Measurements from ENCODE around the gene ZMAT2. TPM values are rescaled to one million over a fixed set of nuclear protein-coding genes. Genes with fewer than 3 reads are reported as not detected.

ZMAT2 gene
- polyA plus RNA-seq, 3 donors = 26.8 to 91.7 (median 67.9) TPM

Other genes with a start within 250 kb of the ZMAT2 start
- gene EIF4EBP3, start 152.8 kb upstream of the ZMAT2 start, polyA plus RNA-seq = 10 to 100 TPM; 32.4 to 75.8 (median 40.6) TPM
- gene SRA1, start 143.0 kb upstream of the ZMAT2 start, polyA plus RNA-seq = 10 to 100 TPM in 2 of 3 donors, 1 to 10 TPM in 1; 9.6 to 33.1 (median 30.2) TPM
- gene APBB3, start 135.8 kb upstream of the ZMAT2 start, polyA plus RNA-seq = 10 to 100 TPM; 18.5 to 24.3 (median 22.2) TPM
- gene SLC35A4, start 135.6 kb upstream of the ZMAT2 start, polyA plus RNA-seq = 10 to 100 TPM; 31.2 to 65.9 (median 43.5) TPM
- 100 to 1,000 TPM in 1 of 3 donors, 10 to 100 TPM in 2; 14.1 to 162 (median 73.4) TPM for gene CD14, start 67.3 kb upstream of the ZMAT2 start, polyA plus RNA-seq
- 10 to 100 TPM; 12.6 to 18.7 (median 17.5) TPM for gene TMCO6, start 61.0 kb upstream of the ZMAT2 start, polyA plus RNA-seq
- gene NDUFA2, start 52.8 kb upstream of the ZMAT2 start, polyA plus RNA-seq = 100 to 1,000 TPM in 2 of 3 donors, 10 to 100 TPM in 1; 89.9 to 200 (median 187) TPM
- 10 to 100 TPM; 39.8 to 70.2 (median 65.8) TPM for gene IK, start 52.6 kb upstream of the ZMAT2 start, polyA plus RNA-seq
- 10 to 100 TPM; 12.1 to 16.9 (median 15.7) TPM for gene WDR55, start 35.5 kb upstream of the ZMAT2 start, polyA plus RNA-seq
- 1 to 10 TPM in 1 of 3 donors, under 1 TPM in 2; 0.68 to 1.4 (median 0.79) TPM for gene DND1, start 26.9 kb upstream of the ZMAT2 start, polyA plus RNA-seq
- gene HARS1, start 9.1 kb upstream of the ZMAT2 start, polyA plus RNA-seq = 10 to 100 TPM; 34.8 to 46.7 (median 44.6) TPM
- 10 to 100 TPM; 12.0 to 14.5 (median 12.1) TPM for gene HARS2, start 9.0 kb upstream of the ZMAT2 start, polyA plus RNA-seq
- under 1 TPM in 2 of 3 donors, not detected in 1; 0.03 to 0.11 TPM for gene PCDHA1, start 85.7 kb downstream of the ZMAT2 start, polyA plus RNA-seq
- gene PCDHA2, start 94.4 kb downstream of the ZMAT2 start, polyA plus RNA-seq = under 1 TPM in 2 of 3 donors, not detected in 1; 0.03 to 0.09 TPM
- under 1 TPM; 0.11 to 0.52 (median 0.12) TPM for gene PCDHA3, start 100.6 kb downstream of the ZMAT2 start, polyA plus RNA-seq
- 1 to 10 TPM in 1 of 3 donors, under 1 TPM in 2; under 0.01 to 1.7 (median 0.04) TPM for gene PCDHA4, start 106.6 kb downstream of the ZMAT2 start, polyA plus RNA-seq
- gene PCDHA5, start 121.2 kb downstream of the ZMAT2 start, polyA plus RNA-seq = under 1 TPM; 0.06 to 0.13 (median 0.11) TPM
- gene PCDHA6, start 127.5 kb downstream of the ZMAT2 start, polyA plus RNA-seq = under 1 TPM in 2 of 3 donors, not detected in 1; 0.10 to 0.49 TPM
- gene PCDHA7, start 133.8 kb downstream of the ZMAT2 start, polyA plus RNA-seq = under 1 TPM; 0.10 to 0.22 (median 0.14) TPM
- under 1 TPM in 2 of 3 donors, not detected in 1; 0.01 to 0.07 TPM for gene PCDHA8, start 140.7 kb downstream of the ZMAT2 start, polyA plus RNA-seq
- gene PCDHA9, start 147.9 kb downstream of the ZMAT2 start, polyA plus RNA-seq = under 1 TPM in 1 of 3 donors, not detected in 2; 0.02 TPM
- under 1 TPM in 2 of 3 donors, not detected in 1; 0.11 to 0.17 TPM for gene PCDHA10, start 155.4 kb downstream of the ZMAT2 start, polyA plus RNA-seq
- under 1 TPM in 2 of 3 donors, not detected in 1; 0.03 to 0.15 TPM for gene PCDHA11, start 168.5 kb downstream of the ZMAT2 start, polyA plus RNA-seq
- under 1 TPM in 2 of 3 donors, not detected in 1; 0.03 to 0.21 TPM for gene PCDHA12, start 174.9 kb downstream of the ZMAT2 start, polyA plus RNA-seq
- under 1 TPM; 0.11 to 0.25 (median 0.16) TPM for gene PCDHA13, start 181.7 kb downstream of the ZMAT2 start, polyA plus RNA-seq
- under 1 TPM in 2 of 3 donors, not detected in 1; 0.03 to 0.28 TPM for gene PCDHAC1, start 225.9 kb downstream of the ZMAT2 start, polyA plus RNA-seq

Data from adipose tissue (tissue), 3 donors.